Activated CD8-positive, alpha-beta memory T cell treated with anti-CD3 and anti-CD28 coated beads, Interleukin-2, amount 50 U/mL, for 1 hour (primary cell): ENCODE measurements around the gene DMAP1.
"Not testable (repeated sequence)": the region's sequence is repeated elsewhere in the genome, so short reads cannot be mapped to it uniquely, and the experiment has no call there.

ENCODE experiments used
- DNase-seq: peaks from one replicate; pipeline ENCODE4 v3.0.0-alpha.2; 2020; ENCODE audit errors: extremely low read depth

The DMAP1 gene, protein sequence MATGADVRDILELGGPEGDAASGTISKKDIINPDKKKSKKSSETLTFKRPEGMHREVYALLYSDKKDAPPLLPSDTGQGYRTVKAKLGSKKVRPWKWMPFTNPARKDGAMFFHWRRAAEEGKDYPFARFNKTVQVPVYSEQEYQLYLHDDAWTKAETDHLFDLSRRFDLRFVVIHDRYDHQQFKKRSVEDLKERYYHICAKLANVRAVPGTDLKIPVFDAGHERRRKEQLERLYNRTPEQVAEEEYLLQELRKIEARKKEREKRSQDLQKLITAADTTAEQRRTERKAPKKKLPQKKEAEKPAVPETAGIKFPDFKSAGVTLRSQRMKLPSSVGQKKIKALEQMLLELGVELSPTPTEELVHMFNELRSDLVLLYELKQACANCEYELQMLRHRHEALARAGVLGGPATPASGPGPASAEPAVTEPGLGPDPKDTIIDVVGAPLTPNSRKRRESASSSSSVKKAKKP

GRCh38 chr1:44213222-44214112 is at the start of gene DMAP1:
TSS of gene DMAP1 (plus strand) at chr1:44213471. CDS start at chr1:44213754, 283 bp downstream.
- peak; percentile 65 for DNase-seq

- no peak for DNase-seq
Observed at GRCh38 chr1:44168520-44169098, 44.7 kb upstream of the DMAP1 start.

DNA sequence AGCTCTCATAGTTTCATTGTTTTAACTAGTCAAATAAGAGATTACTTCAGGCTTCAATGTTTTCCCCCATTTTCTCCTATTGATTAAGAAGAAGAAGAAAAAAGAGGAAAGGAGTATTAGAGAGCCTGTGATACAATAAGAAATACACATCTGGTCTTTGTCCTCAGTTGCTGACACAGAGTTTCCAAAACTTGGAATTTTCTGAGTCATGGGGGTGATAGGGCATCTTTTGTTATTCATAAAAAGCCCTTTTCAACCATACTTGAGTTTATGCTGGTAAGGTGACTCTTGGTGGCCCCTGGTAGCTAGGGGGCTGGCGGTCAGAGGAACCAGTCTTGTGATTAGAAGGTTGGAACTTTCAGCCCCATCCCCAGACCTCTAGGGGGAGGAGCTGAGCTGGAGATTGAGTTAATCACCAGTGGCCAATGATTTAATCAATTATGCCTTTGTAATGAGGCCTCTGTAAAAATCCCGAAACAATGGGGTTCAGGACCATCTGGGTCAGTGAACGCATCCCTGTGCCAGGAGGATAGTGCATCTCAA is 42.9 kb upstream of the DMAP1 start:
- DNase-seq = no peak

- no peak for DNase-seq
Observed at GRCh38 chr1:44174630-44175029, 38.6 kb upstream of the DMAP1 start.

DNA sequence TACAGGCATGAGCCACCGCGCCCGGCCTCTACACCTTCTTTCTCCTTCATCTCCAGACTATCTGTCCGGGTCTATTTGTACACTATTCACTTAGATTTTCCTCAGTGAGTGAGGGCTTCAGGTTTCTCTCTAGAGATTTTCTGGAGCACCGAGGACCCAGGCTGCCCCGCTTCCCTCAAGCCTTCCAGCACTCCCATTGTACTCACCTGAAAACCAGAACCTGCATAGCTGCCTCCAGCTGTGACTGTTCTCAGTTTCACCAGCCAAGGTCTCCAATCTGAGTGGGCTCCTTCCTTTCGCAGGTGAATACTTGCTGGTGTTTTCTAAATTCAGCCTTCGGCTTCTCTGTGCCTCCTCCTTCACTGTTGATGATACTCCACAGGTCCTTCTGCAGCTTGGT is 12.9 kb upstream of the DMAP1 start:
- DNase-seq = no peak

DNA sequence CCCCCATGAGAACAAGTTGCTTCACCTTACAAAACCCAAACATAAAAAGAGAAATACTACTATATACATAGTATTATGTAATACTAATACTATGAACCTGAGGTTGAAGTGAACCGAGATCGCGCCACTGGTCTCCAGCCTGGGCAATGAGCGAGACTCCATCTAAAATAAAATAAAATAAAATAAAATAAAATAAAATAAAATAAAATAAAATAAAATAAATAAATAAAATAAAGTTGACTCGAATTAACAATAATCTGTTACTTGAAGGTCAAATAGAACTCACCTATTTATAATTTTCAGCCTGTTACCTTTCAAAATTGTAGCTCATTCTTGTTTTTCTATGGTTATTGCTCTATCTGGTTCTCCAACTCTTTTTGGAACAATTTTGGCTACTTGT is 6.7 kb upstream of the DMAP1 start:
- not testable (repeated sequence) for DNase-seq

GRCh38 chr1:44208226-44208625 is 5.0 kb upstream of the DMAP1 start:
- no peak for DNase-seq

DNA sequence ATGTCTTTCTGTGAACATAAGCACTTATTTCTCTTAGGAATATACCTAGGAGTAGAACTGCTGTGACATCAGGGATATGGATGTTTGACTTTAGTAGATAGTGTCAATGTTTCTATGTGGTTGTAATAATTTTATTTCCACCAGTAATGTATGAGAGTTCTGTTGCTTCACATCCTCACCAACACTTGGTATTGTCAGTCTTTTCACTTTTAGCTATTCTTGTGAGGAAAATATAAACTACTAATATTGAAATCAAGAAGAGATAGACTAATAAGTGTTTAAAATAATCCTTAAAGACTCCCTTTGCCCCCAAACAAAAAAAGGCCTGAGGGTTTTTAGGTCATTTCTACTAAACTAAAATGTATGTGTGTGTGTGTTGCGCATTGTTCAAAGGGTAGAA is 2.7 kb upstream of the DMAP1 start:
- DNase-seq = no peak

GRCh38 chr1:44212355-44213221 is 683 bp upstream of the DMAP1 start:
- DNase-seq = no peak

DNA sequence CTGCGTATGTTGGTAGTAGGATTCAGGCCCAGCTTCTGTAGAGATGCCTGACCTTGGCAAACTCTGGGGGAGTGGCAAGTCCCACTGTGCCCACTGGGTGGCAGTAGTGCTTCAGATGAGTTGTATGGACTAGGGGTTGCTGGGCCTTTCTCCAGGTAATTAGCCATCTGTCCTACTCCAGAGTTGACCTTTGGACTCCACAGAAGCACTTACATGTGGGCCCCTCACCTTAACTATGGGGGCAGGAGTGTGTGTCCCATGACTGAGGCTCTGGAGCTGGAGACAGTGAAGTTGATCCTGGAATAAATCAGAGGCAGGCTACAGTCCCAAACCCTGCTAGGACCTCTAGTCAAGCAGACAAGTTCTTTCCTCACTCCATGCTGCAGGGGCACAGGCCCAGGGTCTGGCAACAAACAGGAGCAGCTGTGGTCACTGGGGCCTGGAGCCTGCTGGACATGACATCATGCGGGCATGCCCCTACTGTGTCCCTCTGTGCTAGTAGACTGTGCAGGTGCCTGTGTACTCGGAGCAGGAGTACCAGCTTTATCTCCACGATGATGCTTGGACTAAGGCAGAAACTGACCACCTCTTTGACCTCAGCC is 4.6 kb downstream of the DMAP1 start:
- DNase-seq = no peak

DNA sequence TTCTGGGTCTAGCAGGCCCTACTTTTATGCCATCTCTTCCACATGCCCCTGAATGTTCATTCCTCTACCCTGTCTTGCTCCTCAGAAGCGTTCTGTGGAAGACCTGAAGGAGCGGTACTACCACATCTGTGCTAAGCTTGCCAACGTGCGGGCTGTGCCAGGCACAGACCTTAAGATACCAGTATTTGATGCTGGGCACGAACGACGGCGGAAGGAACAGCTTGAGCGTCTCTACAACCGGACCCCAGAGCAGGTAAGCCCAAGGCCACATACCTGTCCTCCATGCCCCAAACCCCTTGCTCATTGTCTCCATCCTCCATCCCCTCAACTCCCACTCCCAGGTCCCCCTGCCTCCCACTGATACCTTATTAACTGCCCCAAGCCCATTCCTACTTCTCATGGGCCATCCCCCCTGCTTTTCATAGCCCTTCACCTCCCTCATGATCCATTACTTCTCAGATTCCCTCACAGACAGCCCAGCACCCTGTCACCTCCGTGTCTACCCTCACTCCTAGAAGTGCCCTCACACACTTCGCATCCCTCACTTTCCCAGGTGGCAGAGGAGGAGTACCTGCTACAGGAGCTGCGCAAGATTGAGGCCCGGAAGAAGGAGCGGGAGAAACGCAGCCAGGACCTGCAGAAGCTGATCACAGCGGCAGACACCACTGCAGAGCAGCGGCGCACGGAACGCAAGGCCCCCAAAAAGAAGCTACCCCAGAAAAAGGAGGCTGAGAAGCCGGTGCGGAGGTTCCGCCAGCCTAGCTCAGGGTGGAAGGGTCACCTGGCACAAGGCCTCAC is 5.4 kb downstream of the DMAP1 start:
- no peak for DNase-seq

GRCh38 chr1:44219301-44219626 is 6.0 kb downstream of the DMAP1 start:
- no peak for DNase-seq

- no peak for DNase-seq
Observed at GRCh38 chr1:44220001-44220751, 6.9 kb downstream of the DMAP1 start.

GRCh38 chr1:44220755-44221154 is 7.5 kb downstream of the DMAP1 start:
- DNase-seq = no peak

DNA sequence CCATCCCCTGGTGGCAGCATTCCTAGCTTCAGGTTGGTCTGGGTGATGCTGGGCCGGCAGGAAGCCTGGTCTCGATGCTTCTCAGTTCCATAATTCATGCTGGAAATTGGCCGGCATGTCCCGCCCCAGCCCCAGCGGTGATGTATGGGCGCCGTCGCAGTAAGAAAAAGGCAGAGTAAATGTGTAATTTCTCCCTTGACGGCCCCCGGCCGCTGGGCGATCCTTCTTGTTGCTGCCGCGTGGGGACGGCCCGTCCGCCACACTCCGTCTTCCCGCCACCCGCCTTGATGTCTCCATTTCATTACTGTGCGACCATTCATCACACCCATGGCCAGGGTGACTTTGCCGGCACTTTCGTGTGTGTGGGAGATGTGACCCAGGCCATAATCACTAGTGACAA is 8.5 kb downstream of the DMAP1 start:
- no peak for DNase-seq

GRCh38 chr1:44222397-44223186 is 9.3 kb downstream of the DMAP1 start:
- no peak for DNase-seq

DNA sequence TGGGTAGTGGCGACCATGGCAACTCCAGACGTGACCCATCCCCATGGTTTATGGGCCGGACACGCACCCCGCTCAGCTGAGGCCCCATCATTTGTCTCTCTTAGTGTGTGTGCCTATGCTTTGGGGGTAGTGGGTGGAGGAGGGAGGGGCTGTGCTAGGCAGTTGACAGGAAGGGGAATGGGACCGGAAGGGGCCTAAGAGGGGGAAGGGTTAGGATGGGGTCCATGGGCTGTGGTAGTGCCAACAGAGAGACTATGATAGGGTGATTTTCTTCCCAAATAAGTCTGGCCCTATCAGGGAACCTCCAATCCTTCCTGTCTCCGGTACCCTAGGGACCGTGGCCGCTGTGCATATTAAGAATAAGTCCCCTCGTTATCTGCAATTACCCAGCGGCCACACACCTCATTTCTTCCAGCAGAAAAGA is 9.9 kb downstream of the DMAP1 start:
- no peak for DNase-seq

GRCh38 chr1:44225761-44226160 is 12.5 kb downstream of the DMAP1 start:
- no peak for DNase-seq
